ENCODE results near the gene INHBE. TPM values are rescaled to one million over a fixed set of nuclear protein-coding genes. Genes with fewer than 3 reads are reported as not detected.

The INHBE gene
- polyA plus RNA-seq, 1 donor from 2014 or later = not detected

DNA sequence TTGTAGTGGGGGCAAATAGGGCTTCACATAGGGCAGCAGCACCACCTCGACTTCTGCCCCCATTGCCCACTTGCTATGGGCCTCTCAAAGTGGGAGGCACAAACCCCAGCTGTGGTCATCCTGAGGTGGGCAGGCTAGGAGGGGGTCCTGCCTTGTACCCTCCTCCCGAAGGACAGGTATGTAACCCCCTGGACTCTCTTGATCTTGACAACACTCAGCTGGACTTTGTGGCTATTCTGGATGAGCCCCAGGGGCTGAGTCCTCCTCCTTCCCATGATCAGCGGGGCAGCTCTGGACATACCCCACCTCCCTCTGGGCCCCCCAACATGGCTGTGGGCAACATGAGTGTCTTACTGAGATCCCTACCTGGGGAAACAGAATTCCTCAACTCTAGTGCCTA lies 16.6 kb downstream of the INHBE start:
- Mint-ChIP-seq H3K27ac (no peak overlapping the region), H3K27me3 (no peaks in the 10 kb centered on the region), H3K36me3 (peaks cover 12% of the 10 kb centered on the region), H3K4me3 (peak overlapping the region in 1 of 4 donors; percentile 57), H3K4me1 (peaks cover 10 to 22% (median 17%) of the 10 kb centered on the region in 3 donors), H3K9me3 (no peaks in the 10 kb centered on the region)

DNA sequence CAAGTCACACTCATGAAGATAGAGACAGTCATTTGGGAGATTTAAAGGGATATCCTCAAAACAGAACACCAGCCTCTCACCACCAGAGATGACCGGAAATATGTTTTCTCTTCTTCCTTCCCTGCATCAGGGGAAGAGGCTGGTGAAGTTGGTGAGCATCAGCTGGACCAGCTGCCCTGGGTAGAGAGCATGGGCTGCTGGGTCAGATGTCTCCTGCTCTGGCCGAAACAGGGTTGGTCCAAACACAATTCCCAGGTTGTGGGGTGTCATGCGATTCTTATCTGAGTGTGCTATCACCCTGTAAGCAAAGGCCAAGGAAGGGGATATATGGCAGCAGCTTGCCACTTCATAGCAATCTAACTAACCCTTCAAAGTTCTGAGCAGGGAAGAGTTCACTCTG lies 17.3 kb downstream of the INHBE start:
- Mint-ChIP-seq H3K27ac (peak overlapping the region in 1 of 3 donors; percentile 64), H3K4me1 (peaks cover 15 to 26% (median 17%) of the 10 kb centered on the region in 3 donors)

DNA sequence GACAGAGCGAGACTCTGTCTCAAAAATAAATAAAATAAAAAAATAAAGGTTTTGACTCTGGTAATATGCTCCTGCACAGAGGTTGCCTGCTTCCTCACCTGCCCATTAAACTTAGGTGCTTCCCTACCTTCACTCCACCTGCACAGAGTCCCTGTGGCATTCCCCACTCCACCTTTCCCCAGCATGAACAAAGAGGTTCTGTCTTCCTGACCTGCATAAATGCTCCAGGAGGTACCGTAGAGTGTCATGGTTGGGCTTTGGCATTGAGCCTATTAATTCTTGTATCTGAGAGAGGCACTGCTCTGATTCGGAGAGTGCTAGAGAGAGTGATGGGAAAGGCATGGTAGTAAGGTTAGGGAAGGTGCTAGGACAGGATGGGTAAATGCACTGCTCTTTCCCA lies 18.3 kb downstream of the INHBE start:
- Mint-ChIP-seq H3K27ac (peak overlapping the region in 1 of 3 donors; percentile 64), H3K36me3 (peaks cover 12% of the 10 kb centered on the region), H3K9me3 (no peaks in the 10 kb centered on the region)

More for the DNA sequence above, 17.3 kb downstream of the INHBE start:
- peak overlapping the region in 2 of 4 donors; percentile 20 to 57 for H3K4me3 Mint-ChIP-seq
- H3K27me3 Mint-ChIP-seq = no peaks in the 10 kb centered on the region
- H3K9me3 Mint-ChIP-seq = no peaks in the 10 kb centered on the region
- H3K36me3 Mint-ChIP-seq = peaks cover 15% of the 10 kb centered on the region

DNA sequence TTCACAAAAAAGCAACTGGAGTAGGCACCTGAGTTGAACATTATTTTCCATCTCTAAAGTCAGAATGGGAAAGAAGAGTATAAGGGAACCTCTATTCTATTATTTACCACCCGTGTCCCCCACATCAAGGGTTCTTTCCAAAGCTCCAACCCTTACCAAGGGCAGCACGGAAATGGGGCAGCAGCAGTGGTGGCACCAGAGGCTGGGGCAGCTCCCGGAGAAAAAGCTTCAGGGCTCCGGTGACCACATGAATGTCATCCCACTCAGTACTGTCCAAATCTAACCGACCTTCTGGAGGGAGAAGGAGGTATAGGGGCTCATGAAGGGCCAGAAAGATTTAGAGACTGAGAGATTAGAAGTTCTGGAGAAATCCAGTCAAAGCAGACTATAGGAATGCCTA lies 18.8 kb downstream of the INHBE start:
- peaks cover 26 to 36% (median 26%) of the 10 kb centered on the region in 3 donors for H3K4me1 Mint-ChIP-seq
- H3K36me3 Mint-ChIP-seq = peaks cover 10% of the 10 kb centered on the region
- H3K27ac Mint-ChIP-seq = peak overlapping the region in 2 of 3 donors; percentile 18 to 65
- peak overlapping the region in 2 of 4 donors; percentile 31 to 60 for H3K4me3 Mint-ChIP-seq
- H3K27me3 Mint-ChIP-seq = no peaks in the 10 kb centered on the region
- no peaks in the 10 kb centered on the region for H3K9me3 Mint-ChIP-seq

More for the DNA sequence above, 18.3 kb downstream of the INHBE start:
- H3K4me1 Mint-ChIP-seq = peaks cover 21 to 31% (median 21%) of the 10 kb centered on the region in 3 donors
- H3K4me3 Mint-ChIP-seq = peak overlapping the region in 1 of 4 donors; percentile 60
- no peaks in the 10 kb centered on the region for H3K27me3 Mint-ChIP-seq

DNA sequence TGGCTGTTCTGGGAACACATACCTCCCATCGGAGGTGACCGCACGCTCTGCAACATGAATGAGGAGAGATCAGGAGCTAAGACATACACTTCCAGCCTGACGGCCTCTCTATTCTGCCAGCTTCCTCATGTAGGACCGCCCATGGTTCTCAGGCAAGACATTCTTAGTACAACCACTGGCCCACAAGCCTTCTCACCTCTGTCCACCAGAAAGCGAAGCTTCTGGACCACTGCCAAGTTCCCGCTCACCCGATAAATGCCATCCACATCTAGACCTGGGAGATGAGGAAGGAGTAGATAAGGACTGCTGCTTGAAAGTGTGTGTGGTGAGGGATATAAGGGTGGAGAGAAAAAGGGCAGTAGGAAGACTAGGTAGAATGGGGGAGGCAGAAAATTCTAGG lies 19.3 kb downstream of the INHBE start:
- H3K4me1 Mint-ChIP-seq = peaks cover 27 to 38% (median 30%) of the 10 kb centered on the region in 3 donors
- peak overlapping the region in 3 of 4 donors; percentile 31 to 88 (median 60) for H3K4me3 Mint-ChIP-seq
- peaks cover 9% of the 10 kb centered on the region for H3K36me3 Mint-ChIP-seq
- H3K27ac Mint-ChIP-seq = peak overlapping the region; percentile 18 to 65 (median 54)
- no peaks in the 10 kb centered on the region for H3K9me3 Mint-ChIP-seq
- no peaks in the 10 kb centered on the region for H3K27me3 Mint-ChIP-seq

DNA sequence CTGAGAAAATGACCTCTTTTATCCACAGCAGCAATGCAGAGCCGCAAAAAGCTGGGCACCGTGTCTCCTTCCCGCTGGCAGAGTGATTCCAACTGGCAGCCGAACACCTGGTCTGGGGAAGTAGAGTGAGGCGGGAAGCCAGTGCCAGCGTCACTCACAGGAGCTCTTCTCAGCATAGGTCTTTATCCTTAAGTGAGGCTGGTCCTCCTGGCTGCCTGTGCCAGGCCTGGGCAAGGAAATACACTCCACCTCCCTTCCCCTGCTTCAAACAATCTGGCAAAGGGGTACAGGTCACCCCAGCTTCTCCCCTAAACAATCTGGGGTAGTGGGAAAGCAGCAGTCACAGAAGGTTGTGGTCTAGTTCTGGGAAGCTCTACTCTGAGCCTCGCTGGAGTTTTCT lies 19.8 kb downstream of the INHBE start:
- Mint-ChIP-seq H3K4me3 (peak overlapping the region; percentile 46 to 67 (median 60)), H3K9me3 (no peaks in the 10 kb centered on the region), H3K4me1 (peaks cover 31 to 43% (median 35%) of the 10 kb centered on the region in 3 donors), H3K36me3 (peaks cover 5% of the 10 kb centered on the region), H3K27me3 (no peaks in the 10 kb centered on the region), H3K27ac (peak overlapping the region in 2 of 3 donors; percentile 54 to 65)

DNA sequence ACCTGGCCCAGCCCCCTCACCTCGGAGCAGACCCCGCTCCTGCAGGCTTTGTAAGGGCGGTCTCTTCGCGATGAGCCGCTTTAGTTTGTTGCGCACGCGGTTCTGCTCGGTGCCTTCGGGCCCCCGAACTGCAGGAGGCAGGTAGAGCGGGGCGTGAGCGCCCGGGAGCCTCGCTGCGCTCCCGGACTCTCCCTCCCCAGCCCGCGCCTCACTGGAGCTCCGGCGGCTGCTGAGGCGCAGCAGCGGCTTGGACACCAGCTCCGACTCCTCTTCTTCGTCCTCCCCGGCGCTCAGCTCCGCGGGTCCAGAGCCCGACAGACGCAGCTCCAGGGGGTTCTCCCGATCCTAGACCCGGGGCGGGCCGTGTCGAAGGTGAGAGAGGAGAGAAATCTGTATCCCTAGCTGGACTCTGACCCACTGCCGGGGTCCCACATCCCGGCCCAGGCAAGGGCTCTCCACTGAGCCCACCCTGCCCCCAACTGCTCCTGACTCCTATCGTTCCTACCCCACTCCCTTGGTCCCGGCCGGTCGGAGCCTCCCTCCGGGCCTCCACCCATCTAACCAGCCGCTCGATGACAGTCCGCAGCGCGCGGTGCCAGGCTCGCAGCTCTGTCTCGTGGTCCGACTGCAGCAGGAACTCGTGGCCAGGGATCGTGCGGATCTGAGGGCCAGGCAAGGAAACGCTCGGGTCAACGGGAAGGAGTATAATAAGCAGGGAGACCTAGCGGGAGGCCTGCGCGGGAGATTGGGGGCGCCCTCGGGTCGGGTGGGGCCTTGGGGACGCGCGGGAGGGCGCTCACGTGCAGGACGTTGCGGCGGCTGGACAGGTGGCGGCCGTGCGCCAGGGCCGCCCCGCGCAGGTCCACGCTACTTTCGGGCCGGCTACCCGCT lies 20.4 kb downstream of the INHBE start:
- H3K36me3 Mint-ChIP-seq = peaks cover 5% of the 10 kb centered on the region
- H3K4me3 Mint-ChIP-seq = peak overlapping the region; percentile 77 to 99 (median 92)
- H3K27ac Mint-ChIP-seq = peak overlapping the region in 2 of 3 donors; percentile 96 to 99
- H3K27me3 Mint-ChIP-seq = no peaks in the 10 kb centered on the region
- H3K9me3 Mint-ChIP-seq = no peaks in the 10 kb centered on the region
- H3K4me1 Mint-ChIP-seq = peaks cover 33 to 47% (median 41%) of the 10 kb centered on the region in 3 donors

DNA sequence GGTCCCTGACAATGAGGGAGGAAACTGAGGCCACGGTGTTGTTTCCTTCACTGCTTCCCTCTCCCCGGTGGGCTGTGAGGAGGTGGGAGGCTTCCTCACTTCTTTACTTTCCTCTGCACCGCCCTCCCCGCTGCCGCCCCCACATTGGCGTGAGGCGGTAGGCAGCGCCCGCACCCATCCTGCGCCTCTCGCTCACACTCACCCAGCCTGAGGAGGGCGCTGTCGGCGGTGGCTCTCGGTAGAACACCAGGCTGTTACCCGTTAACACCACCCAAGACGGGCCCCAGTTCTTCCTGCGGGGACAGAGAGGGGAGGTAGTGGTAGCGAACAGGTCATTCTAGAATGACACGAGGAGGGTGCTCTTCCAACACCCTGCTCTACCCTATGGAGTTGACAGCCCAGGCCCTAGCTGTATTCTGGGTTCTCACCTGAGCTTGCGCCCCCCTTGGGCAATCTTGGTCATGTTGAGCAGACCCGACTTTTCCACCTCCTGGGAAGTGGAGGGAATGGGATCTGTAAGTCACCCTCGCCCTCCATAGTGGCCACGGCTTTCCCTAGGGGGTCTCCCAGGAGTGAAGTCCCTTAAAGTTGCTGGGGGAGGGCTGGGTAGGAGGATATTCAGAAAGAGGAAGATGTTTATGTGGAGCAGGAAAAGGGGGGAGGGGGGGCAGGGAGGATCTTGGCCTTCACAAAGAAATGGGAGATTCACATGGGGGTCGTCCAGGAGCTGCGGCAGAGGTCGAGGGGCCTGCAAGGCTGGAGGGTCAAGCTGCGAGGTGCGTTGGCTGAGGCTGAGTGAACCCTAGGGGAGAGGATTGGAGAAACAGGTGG lies 21.3 kb downstream of the INHBE start:
- Mint-ChIP-seq H3K36me3 (peaks cover 5% of the 10 kb centered on the region), H3K9me3 (no peaks in the 10 kb centered on the region), H3K4me3 (peak overlapping the region; percentile 88 to 99 (median 98)), H3K27ac (peak overlapping the region; percentile 96 to 99 (median 97)), H3K4me1 (peaks cover 39 to 51% (median 47%) of the 10 kb centered on the region in 3 donors), H3K27me3 (no peaks in the 10 kb centered on the region)

DNA sequence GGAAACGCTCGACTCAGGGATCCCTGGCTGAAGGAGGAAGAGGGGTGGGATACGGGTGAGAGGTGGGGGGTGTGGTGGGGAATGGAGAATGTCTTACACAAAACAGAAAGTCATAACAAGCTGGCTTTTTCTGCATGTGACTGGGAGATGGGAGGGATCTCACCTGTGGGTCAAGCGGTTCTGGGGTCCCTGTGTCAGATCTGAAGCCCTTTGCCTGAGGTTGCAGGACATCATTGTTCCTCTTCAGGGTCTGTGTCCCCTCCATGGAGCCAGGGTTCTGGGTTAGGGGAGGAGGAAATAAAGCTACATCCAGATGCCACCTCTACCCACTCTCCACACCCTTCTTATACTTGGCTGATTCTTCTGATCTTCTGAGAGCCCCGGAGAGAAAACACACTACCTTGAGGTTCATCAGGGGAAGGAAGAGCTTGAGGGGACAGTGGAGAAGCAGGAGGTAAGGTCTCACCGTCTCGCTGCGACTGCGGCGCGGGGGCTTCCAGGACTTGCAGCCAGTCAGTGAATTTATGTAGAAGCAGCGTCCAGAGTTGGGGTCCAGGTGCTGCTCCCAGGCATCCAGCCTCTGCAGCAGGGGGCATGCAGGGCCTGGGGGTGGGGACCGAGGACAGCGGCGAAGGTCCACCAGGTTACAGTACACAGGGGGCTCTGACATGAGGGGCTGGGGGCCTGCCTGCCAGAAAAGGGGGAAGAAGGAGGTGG lies 22.0 kb downstream of the INHBE start:
- Mint-ChIP-seq H3K4me3 (peak overlapping the region; percentile 88 to 99 (median 98)), H3K27me3 (no peaks in the 10 kb centered on the region), H3K9me3 (no peaks in the 10 kb centered on the region), H3K4me1 (peaks cover 39 to 55% (median 52%) of the 10 kb centered on the region in 3 donors), H3K36me3 (peaks cover 10% of the 10 kb centered on the region), H3K27ac (peak overlapping the region; percentile 96 to 99 (median 97))

DNA sequence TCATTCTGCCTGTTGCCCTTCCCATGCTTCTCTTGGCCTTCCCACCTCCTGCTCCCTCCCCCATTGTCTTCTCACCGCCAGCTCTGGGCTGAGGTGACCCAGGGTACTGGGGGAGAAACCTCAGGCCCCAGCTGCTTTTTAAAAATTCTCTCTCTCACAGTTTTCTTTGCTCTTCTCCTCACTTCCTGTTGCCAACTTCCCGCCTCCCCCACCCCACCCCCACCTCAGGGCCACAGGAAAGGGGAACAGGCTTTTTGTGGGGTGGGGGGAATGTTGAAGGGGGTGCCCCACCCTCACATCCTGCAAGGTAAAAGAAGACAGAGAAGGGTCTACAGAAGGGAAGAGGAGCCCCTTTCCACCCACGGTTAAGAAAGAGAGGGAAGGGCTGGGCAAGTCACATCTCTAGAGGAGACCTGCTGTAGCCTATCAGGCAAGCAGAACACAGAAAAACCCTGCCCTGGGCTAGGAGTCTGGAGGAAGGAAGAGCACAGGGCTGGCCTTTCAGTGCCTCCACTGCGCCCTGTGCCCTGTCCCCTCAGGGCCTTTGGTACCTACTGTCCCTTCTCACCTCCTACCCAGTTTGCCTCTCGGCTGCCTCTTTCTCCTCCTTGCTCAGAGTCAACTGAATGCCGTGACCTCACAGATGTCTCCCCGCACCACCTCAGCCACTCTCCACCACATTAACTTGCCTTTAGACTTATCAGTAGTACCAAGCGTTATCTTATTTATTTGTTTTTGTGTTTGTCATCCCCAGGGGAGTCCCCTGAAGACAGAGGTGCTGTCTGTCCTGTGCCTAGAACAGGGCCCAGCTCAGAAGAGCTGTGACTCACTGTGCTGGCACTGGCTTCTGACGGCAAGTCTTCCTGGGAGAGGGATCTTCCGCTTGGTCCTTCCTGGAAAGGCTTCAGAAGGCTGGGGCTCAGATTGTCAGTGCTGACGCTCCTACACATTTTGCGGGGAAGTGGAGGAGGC lies 22.9 kb downstream of the INHBE start:
- H3K4me3 Mint-ChIP-seq = peak overlapping the region; percentile 88 to 99 (median 98)
- peak overlapping the region; percentile 96 to 99 (median 97) for H3K27ac Mint-ChIP-seq
- no peaks in the 10 kb centered on the region for H3K27me3 Mint-ChIP-seq
- peaks cover 10% of the 10 kb centered on the region for H3K36me3 Mint-ChIP-seq
- no peaks in the 10 kb centered on the region for H3K9me3 Mint-ChIP-seq
- H3K4me1 Mint-ChIP-seq = peaks cover 40 to 55% (median 54%) of the 10 kb centered on the region in 3 donors

DNA sequence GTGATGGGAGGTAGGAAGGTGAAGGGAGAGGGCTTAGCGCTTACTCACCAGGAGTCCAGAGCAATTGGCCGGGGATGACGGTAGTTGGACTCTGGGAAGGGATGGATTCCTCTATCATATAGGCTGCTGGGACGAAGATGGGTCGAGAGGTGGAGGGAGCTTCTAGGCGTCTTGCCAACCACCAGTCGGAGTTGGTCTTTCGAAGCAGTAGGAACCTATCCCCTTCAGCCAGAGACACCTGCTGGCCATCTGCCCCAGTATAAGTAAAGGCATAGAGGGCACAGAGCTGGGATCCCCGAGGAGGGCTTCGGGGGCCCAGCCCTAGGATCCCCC lies 23.9 kb downstream of the INHBE start:
- H3K27me3 Mint-ChIP-seq = no peaks in the 10 kb centered on the region
- H3K4me3 Mint-ChIP-seq = peak overlapping the region; percentile 88 to 99 (median 98)
- no peaks in the 10 kb centered on the region for H3K9me3 Mint-ChIP-seq
- peaks cover 10% of the 10 kb centered on the region for H3K36me3 Mint-ChIP-seq
- H3K27ac Mint-ChIP-seq = peak overlapping the region; percentile 96 to 99 (median 97)
- peaks cover 42 to 57% (median 52%) of the 10 kb centered on the region in 3 donors for H3K4me1 Mint-ChIP-seq

DNA sequence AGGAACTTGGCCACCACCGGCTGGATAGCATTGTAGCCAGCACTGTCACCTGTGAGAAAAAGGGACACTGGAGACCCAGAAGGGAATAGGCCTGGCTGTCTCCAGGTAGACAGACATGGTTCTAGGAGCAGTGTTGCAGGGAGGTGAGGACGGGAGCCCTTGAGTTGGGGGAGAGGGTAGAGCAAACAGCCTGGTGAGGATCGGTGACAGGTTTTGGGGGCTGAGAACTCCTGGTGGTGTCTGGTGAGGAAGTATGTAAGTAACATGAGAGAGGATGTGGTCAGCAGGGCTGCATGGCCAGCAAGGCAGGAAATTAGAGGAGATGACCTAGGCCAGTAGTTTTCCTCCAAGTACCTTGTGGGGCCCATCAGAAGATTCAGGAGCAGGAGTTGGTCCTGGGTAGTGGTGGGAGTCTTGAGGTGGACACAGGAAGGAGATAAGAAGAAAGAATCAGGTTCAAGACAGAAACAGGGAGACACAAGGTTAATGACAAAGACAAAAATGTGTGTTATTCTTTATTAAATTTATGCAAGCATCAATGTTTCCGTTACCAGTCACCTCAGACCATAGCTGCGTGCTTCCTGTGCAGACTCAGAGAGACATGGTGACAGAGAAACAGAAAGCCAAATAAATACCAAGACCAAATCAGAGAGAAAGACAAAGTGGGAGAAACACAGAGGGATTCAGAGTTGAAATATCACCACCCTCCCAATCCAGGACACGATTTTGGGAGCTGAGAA lies 24.4 kb downstream of the INHBE start, which contains the start of gene ARHGAP9:
TSS of gene ARHGAP9 (minus strand) at position 491 of the 740 bp plus-strand sequence. CDS start at position 31, 460 bp downstream.
- H3K4me1 Mint-ChIP-seq = peaks cover 42 to 52% (median 51%) of the 10 kb centered on the region in 3 donors
- peak within 1 kb of the TSS; percentile 88 to 99 (median 98) for H3K4me3 Mint-ChIP-seq
- peaks cover 8% of the 10 kb centered on the region for H3K36me3 Mint-ChIP-seq
- peak within 1 kb of the TSS; percentile 96 to 99 (median 97) for H3K27ac Mint-ChIP-seq
- no peaks in the 10 kb centered on the region for H3K9me3 Mint-ChIP-seq
- H3K27me3 Mint-ChIP-seq = no peaks in the 10 kb centered on the region

DNA sequence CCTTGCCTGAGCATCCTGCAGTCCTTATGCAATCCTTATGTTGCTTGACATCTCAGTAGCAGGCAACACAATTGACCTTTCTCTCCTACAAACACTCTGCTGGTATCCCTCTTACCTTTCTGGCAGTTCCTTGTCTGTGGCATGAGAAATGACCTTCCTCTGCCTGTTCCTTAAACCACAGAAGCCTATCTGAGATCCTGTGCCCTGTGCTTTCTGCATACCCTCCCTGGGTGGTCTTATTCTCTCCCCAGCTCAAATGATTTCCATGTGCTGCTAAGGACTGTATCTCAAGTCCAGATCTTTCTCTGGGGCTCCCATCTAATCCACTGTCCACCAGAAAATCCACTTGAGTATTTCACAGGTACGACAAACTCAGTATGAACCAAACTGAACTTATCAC lies 26.6 kb downstream of the INHBE start:
- H3K36me3 Mint-ChIP-seq = peaks cover 8% of the 10 kb centered on the region
- peak overlapping the region in 2 of 4 donors; percentile 44 to 88 for H3K4me3 Mint-ChIP-seq
- H3K9me3 Mint-ChIP-seq = no peaks in the 10 kb centered on the region
- H3K4me1 Mint-ChIP-seq = peaks cover 38 to 43% (median 40%) of the 10 kb centered on the region in 3 donors
- H3K27me3 Mint-ChIP-seq = no peaks in the 10 kb centered on the region
- peak overlapping the region; percentile 96 to 99 (median 97) for H3K27ac Mint-ChIP-seq
